Panc1 (cell line): ENCODE measurements around the gene LHPP.

Experiments used
- CTCF ChIP-seq: fragments of 450-650 bp; IDR thresholded peaks from 2 replicates; pipeline ENCODE4 v1.5.1; 2017; ENCODE audit warnings: mild to moderate bottlenecking
- POLR2AphosphoS5 ChIP-seq: IDR thresholded peaks from 2 replicates; pipeline ENCODE4 v1.6.1; 2012; ENCODE audit warnings: mild to moderate bottlenecking, low read depth, low read length, moderate library complexity

GRCh38 chr10:124568848-124569622 is 107.4 kb downstream of the LHPP start:
- TF ChIP-seq CTCF = no peak
- no peak for TF ChIP-seq POLR2AphosphoS5
